PC-3 (cell line): Measurements from ENCODE around the gene GRB2. TPM values are rescaled to one million over a fixed set of nuclear protein-coding genes. Genes with fewer than 3 reads are reported as not detected.

ENCODE experiments used
- ATAC-seq: fragments of 200-7000 bp; cut with Tn5 transposase; 2 replicates; pipeline ENCODE4 v1.9.1; 2020; ENCODE audit warnings: mild to moderate bottlenecking, moderate library complexity
- BruUV-seq: library from RNA; stranded (reverse); fragments of 400-500 nt; replicated peaks from 2 replicates; lab custom pipeline; 2021; lab: Mats Ljungman, UMichigan
- CTCF ChIA-PET: fragments of 300-600 bp; sonication (Branson Sonifier 250); formaldehyde crosslinking; loops from one replicate; lab custom pipeline; 2022; ENCODE audit warnings: antibody characterized with exemption; lab: Charles Lee
- POLR2A ChIA-PET: fragments of 300-600 bp; sonication (Branson Sonifier 250); formaldehyde crosslinking; loops from one replicate; lab custom pipeline; 2022; ENCODE audit warnings: antibody characterized with exemption; ENCODE audit not compliant: unreplicated experiment; lab: Charles Lee
- DNase-seq: peaks from one replicate; pipeline ENCODE4 v3.0.0-alpha.2; 2015
- H2AFZ ChIP-seq: fragments of 300-600 bp; sonication (generic); 2 replicates; pipeline ENCODE4 v1.6.0; 2016; ENCODE audit warnings: antibody characterized with exemption, low read length
- H3F3A ChIP-seq: fragments of 300-600 bp; sonication (generic); one replicate; pipeline ENCODE4 v1.6.0; 2017; ENCODE audit warnings: antibody characterized with exemption, low read length, control low read depth, mild to moderate bottlenecking; ENCODE audit not compliant: unreplicated experiment
- H3K27ac ChIP-seq: fragments of 300-600 bp; sonication (generic); 2 replicates; pipeline ENCODE4 v1.5.1; 2016; ENCODE audit warnings: mild to moderate bottlenecking, low read length
- H3K27me3 ChIP-seq: fragments of 300-600 bp; sonication (generic); 2 replicates; pipeline ENCODE4 v1.6.1; 2016; ENCODE audit warnings: low read length, mixed read lengths
- H3K36me3 ChIP-seq: fragments of 300-600 bp; sonication (generic); 2 replicates; pipeline ENCODE4 v1.6.1; 2016; ENCODE audit warnings: low read depth, mixed run types, low read length, mixed read lengths
- H3K4me1 ChIP-seq: fragments of 300-600 bp; sonication (generic); 2 replicates; pipeline ENCODE4 v1.5.1; 2016; ENCODE audit warnings: low read length; ENCODE audit not compliant: insufficient read depth
- H3K4me2 ChIP-seq: fragments of 300-600 bp; sonication (generic); 2 replicates; pipeline ENCODE4 v1.6.0; 2016; ENCODE audit warnings: low read length
- H3K4me3 ChIP-seq: fragments of 300-600 bp; sonication (generic); 2 replicates; pipeline ENCODE4 v1.5.1; 2016; ENCODE audit warnings: mild to moderate bottlenecking, low read length, mixed read lengths
- H3K79me2 ChIP-seq: fragments of 300-600 bp; sonication (generic); 2 replicates; pipeline ENCODE4 v1.6.1; 2017; ENCODE audit warnings: low read length, mixed read lengths
- H3K9ac ChIP-seq: fragments of 300-600 bp; sonication (generic); 2 replicates; pipeline ENCODE4 v1.6.0; 2016; ENCODE audit warnings: mild to moderate bottlenecking, low read length
- H3K9me2 ChIP-seq: fragments of 300-600 bp; sonication (generic); replicated peaks from 2 replicates; pipeline ENCODE4 v1.6.1; 2016; ENCODE audit warnings: mixed run types, low read length, mixed read lengths
- H3K9me3 ChIP-seq: fragments of 300-600 bp; sonication (generic); 2 replicates; pipeline ENCODE4 v1.6.1; 2016; ENCODE audit warnings: low read length, mixed read lengths
- H4K20me1 ChIP-seq: fragments of 300-600 bp; sonication (generic); 2 replicates; pipeline ENCODE4 v1.6.1; 2016; ENCODE audit warnings: low read length, mixed read lengths
- EZH2 ChIP-seq: fragments of 300-600 bp; sonication (generic); IDR thresholded peaks from one replicate; pipeline ENCODE4 v1.6.1; 2017; ENCODE audit warnings: antibody characterized with exemption, mild to moderate bottlenecking, low read length; ENCODE audit not compliant: unreplicated experiment
- EZH2phosphoT487 ChIP-seq: fragments of 300-600 bp; sonication (generic); IDR thresholded peaks from 2 replicates; pipeline ENCODE4 v1.6.1; 2018; ENCODE audit warnings: mild to moderate bottlenecking, antibody characterized with exemption, low read length, borderline replicate concordance
- intact Hi-C: fragments of 100-400 bp; cut with micrococcal nuclease; formaldehyde crosslinking; loops from 2 replicates; pipeline ENCODE4 v1.9.0; 2023
- total RNA-seq: library from RNA; depleted of rRNA; stranded (reverse); fragments of >200 nt; gene quantifications from 2 replicates; pipeline ENCODE4 v1.2.3, GENCODE V29; 2014
- TF ChIP-seq, protein P1 (sequence below): fragments of 300-600 bp; sonication (generic); conservative IDR thresholded peaks from 2 replicates; pipeline ENCODE4 v1.5.1; 2017; ENCODE audit warnings: antibody characterized with exemption, low read depth, mild to moderate bottlenecking, low read length

Gene GRB2
- total RNA-seq, 1 experiment from 2014 or later = 224 TPM

DNA sequence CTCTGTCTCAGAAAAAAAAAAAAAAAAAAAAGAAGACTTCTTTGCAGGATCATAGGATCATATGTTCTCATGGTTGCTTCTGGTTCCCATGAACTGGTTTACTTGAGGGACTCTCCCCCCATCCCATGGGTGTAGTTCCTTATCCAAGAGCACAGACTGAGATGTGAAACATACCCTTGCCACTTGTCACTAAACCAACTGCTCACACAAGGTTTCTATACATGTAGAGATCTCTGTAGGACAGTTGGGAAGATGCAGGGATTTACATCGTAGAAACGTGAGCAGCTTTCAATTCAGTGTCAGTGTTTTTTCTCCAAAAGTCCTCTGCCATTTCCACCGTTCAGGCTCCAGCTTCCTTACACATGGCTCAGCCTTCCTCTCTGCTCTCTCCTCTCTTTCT lies 39.8 kb upstream of the GRB2 start:
- TF ChIP-seq EZH2phosphoT487 (no peak), EZH2 (no peak)
- TF ChIP-seq, protein P1, sequence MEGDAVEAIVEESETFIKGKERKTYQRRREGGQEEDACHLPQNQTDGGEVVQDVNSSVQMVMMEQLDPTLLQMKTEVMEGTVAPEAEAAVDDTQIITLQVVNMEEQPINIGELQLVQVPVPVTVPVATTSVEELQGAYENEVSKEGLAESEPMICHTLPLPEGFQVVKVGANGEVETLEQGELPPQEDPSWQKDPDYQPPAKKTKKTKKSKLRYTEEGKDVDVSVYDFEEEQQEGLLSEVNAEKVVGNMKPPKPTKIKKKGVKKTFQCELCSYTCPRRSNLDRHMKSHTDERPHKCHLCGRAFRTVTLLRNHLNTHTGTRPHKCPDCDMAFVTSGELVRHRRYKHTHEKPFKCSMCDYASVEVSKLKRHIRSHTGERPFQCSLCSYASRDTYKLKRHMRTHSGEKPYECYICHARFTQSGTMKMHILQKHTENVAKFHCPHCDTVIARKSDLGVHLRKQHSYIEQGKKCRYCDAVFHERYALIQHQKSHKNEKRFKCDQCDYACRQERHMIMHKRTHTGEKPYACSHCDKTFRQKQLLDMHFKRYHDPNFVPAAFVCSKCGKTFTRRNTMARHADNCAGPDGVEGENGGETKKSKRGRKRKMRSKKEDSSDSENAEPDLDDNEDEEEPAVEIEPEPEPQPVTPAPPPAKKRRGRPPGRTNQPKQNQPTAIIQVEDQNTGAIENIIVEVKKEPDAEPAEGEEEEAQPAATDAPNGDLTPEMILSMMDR = no peak
- CTCF ChIA-PET = no interaction called here
- Histone ChIP-seq H3K9me2 (no peaks in the 10 kb centered on the region), H3K4me1 (no peaks in the 10 kb centered on the region), H3K36me3 (no peaks in the 10 kb centered on the region), H3K79me2 (no peaks in the 10 kb centered on the region), H3K4me2 (no peak overlapping the region), H3F3A (no peaks in the 10 kb centered on the region), H2AFZ (no peak overlapping the region), H3K27me3 (no peaks in the 10 kb centered on the region), H3K9ac (no peak overlapping the region), H3K27ac (no peak overlapping the region), H3K9me3 (no peaks in the 10 kb centered on the region), H3K4me3 (no peak overlapping the region), H4K20me1 (no peaks in the 10 kb centered on the region)
- BruUV-seq = no TSS peak
- POLR2A ChIA-PET = no interaction called here
- ATAC-seq (no peak), DNase-seq (no peak)
- intact Hi-C loops = no loop called here

DNA sequence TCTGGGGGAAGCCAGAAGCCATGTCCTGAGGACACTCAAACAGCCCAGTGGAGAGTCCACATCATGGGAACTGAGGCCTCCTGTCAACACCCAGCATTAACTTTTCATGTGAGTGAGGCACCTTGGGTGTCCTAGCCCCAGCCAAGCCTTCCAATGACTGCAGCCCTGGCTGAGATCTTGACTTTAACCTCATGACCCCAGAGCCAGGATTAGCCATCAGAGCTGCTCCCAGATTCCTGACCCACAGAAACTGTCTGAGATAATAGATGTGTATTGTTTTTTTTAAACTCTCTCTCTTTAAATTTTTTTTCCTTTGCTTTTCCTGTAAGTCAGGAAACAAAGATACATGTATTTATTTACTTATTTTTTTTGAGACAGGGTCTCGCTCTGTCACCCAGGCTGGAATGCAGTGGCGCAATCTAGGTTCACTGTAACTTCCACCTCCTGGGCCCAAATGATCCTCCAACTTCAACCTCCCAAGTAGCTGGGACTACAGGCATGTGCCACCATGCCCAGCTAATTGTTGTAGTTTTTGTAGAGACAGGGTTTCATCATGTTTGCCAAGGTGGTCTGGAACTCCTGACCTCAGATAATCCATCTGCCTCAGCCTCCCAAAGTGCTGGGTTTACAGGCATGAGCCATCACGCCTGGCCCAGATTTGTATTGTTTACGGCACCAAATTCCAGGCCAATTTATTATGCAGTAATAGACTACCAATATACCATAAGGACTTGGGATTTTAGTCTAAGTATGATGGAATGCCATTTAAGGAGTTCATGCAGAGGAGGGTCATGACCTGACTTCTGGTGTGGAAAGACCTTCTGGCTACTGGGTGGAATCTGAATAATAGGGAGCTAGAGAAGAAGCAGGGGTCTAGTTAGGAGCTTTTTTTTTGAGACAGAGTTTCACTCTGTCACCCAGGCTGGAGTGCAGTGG lies 37.0 kb upstream of the GRB2 start:
- POLR2A ChIA-PET = no interaction called here
- intact Hi-C loops = no loop called here
- no peak for DNase-seq

More for the DNA sequence above, 37.0 kb upstream of the GRB2 start:
- no peaks in the 10 kb centered on the region for H3K9me3 ChIP-seq
- H3K27me3 ChIP-seq = no peaks in the 10 kb centered on the region
- H3K79me2 ChIP-seq = no peaks in the 10 kb centered on the region
- H3K9me2 ChIP-seq = no peaks in the 10 kb centered on the region
- no TSS peak for BruUV-seq
- no peak overlapping the region for H3K9ac ChIP-seq
- no peak overlapping the region for H3K4me2 ChIP-seq
- H3K36me3 ChIP-seq = no peaks in the 10 kb centered on the region
- ATAC-seq = no peak
- no peak overlapping the region for H2AFZ ChIP-seq
- CTCF ChIA-PET = no interaction called here
- TF ChIP-seq EZH2 (no peak), EZH2phosphoT487 (no peak)
- TF ChIP-seq, protein P1 = no peak
- no peak overlapping the region for H3K4me3 ChIP-seq
- no peaks in the 10 kb centered on the region for H3K4me1 ChIP-seq
- no peaks in the 10 kb centered on the region for H3F3A ChIP-seq
- no peak overlapping the region for H3K27ac ChIP-seq
- H4K20me1 ChIP-seq = no peaks in the 10 kb centered on the region
